ENCODE measurements around the gene HES7. TPM values are rescaled to one million over a fixed set of nuclear protein-coding genes. Genes with fewer than 3 reads are reported as not detected.
"Not testable (repeated sequence)": the region's sequence is repeated elsewhere in the genome, so short reads cannot be mapped to it uniquely, and the experiment has no call there.

Gene HES7
- 10 to 100 TPM in 1 of 2 donors, 1 to 10 TPM in 1; 7.5 to 10.7 TPM for total RNA-seq

DNA sequence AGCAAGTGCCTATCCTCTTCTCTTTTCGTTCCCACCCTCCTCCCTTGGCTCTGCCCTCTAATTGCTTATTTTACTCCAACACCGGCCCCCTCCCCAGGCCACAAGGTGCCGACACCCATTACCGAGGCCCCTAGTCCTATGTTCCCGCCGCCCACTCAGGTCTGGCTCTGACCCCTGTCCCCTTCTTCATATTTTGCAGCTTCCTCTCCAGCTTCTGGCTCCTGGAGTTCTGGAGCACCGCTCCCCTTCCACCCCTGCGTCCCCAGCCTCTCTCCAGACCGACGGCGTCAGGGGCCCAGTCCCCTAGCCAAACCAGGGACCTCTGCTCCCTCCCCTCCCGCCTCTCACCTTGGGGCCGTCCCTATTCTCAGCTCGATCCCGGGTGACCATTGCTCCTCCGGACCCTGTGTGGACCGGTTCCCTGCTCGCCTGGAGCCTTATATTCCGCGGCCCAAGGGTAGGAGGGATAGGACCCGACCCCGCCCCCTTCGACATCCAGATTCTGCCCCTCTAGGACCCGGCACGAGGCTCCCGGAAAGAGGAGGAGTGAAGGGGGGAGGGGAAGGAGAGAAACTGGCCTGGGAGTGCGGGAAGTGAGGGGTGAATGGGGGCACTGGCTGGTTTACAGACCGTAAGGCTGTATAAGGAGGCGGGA, at the start of gene HES7:
HES7 (minus strand) TSS at position 412 of the 655 bp plus-strand sequence; CDS start at position 390, 22 bp downstream.
- DNase-seq (ENCODE audit: low spot score in 2 of 2) (peak in 1 of 2 donors; percentile 24), ATAC-seq (no peak)
- Mint-ChIP-seq H3K27ac (peak within 1 kb of the TSS; percentile 99 to 100), H3K36me3 (peaks cover 8 to 19% of the 10 kb centered on the region in 2 donors), H3K9me3 (no peaks in the 10 kb centered on the region)

- peak overlapping the region; percentile 100 for H3K27ac Mint-ChIP-seq
- peak; percentile 75 to 79 for ATAC-seq
- H3K9me3 Mint-ChIP-seq, result no peaks in the 10 kb centered on the region
- DNase-seq (ENCODE audit: low spot score in 2 of 2), result peak; percentile 72 to 76
- peaks cover 0 to 11% of the 10 kb centered on the region in 2 donors for H3K36me3 Mint-ChIP-seq
These were observed 49.4 kb upstream of the HES7 start for GRCh38 chr17:8173056-8173870.

DNA sequence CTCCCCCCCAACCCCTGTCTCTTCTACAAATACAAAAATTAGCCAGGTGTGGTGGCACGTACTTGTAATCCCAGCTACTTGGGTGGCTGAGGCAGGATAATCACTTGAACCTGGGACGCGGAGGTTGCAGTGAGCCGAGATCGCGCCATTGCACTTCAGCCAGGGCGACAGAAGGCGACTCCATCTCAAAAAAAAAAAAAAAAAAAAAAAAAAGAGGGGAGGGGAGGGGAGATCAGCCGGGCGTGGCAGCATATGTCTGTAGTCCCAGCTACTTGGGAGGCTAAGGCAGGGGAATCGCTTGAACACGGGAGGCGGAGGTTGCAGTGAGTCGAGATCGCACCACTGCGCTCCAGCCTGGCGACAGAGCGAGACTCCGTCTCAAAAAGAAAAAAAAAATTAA, 46.3 kb upstream of the HES7 start:
- not testable (repeated sequence) for DNase-seq (ENCODE audit: low spot score in 2 of 2); ATAC-seq

GRCh38 chr17:8167526-8167925, 43.6 kb upstream of the HES7 start:
- H3K9me3 Mint-ChIP-seq, result no peaks in the 10 kb centered on the region
- no peak overlapping the region for H3K27ac Mint-ChIP-seq
- DNase-seq (ENCODE audit: low spot score in 2 of 2) (no peak), ATAC-seq (no peak)
- no peaks in the 10 kb centered on the region for H3K36me3 Mint-ChIP-seq

More for the DNA sequence above, 46.3 kb upstream of the HES7 start:
- H3K36me3 Mint-ChIP-seq, H3K27ac Mint-ChIP-seq, H3K9me3 Mint-ChIP-seq: not testable (repeated sequence)

- Mint-ChIP-seq H3K9me3 (no peaks in the 10 kb centered on the region), H3K36me3 (peaks cover under 1 to 4% of the 10 kb centered on the region in 2 donors), H3K27ac (no peak overlapping the region)
- no peak for ATAC-seq
- DNase-seq (ENCODE audit: low spot score in 2 of 2), result no peak
These were observed 42.8 kb upstream of the HES7 start for GRCh38 chr17:8166731-8167130.

GRCh38 chr17:8164815-8165131, 40.9 kb upstream of the HES7 start:
- Mint-ChIP-seq H3K9me3 (no peaks in the 10 kb centered on the region), H3K36me3 (peaks cover 12 to 13% of the 10 kb centered on the region in 2 donors), H3K27ac (peak overlapping the region in 1 of 2 donors; percentile 73)
- ATAC-seq (no peak), DNase-seq (ENCODE audit: low spot score in 2 of 2) (no peak)

- peaks cover 12 to 13% of the 10 kb centered on the region in 2 donors for H3K36me3 Mint-ChIP-seq
- DNase-seq (ENCODE audit: low spot score in 2 of 2), result peak; percentile 68 to 76
These were observed 40.3 kb upstream of the HES7 start for GRCh38 chr17:8163978-8164814.

DNA sequence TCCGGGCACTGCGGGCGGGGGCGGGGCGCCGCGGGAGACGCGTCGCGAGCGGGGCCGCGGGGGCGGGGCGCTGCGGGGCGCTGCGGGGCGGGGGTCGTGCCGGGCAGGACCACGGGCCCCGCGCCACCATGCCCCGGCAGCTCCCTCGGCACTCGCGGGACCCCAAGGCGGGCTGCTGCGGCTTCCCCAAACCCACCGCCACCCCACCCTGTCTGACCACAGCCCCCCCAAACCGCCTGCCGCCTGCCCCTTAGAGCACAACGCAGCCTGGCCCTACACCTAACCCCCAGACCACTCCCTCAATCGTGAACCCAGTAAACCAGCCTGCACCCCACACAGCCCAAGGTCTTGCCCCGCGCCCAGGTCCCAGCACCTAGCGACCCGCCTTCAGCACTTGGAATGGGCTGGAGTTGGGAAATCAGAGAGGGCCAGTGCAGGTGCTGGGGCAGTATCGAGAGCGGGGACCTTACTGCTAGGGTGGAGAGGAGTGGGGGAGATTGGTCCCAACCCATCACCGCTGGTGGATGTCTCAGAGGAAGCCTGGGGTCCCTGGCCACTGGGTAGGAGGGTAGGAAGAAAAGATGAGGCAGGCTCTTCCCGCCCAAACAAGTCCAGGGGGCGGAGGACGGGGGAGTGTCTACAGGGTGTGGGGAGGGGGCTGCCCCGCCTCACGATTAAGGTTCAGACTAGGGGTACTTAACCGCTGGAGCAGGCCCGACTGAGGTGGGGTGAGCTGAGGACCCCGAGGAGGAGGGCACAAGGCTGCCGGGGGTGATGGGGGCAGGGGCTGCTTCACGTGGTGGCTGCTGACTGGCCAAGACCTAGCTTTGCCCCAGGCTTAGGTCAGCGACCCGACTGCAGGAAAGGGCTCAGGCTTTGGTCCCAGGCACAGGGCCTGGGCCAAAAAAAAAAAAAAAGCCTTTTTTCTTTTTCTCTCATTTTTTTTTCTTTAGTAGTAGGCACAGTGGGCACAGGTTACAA, 39.4 kb upstream of the HES7 start:
- ATAC-seq (peak; percentile 20 to 21), DNase-seq (ENCODE audit: low spot score in 2 of 2) (peak in 1 of 2 donors; percentile 69)
- H3K9me3 Mint-ChIP-seq, result no peaks in the 10 kb centered on the region
- peak overlapping the region in 1 of 2 donors; percentile 98 for H3K27ac Mint-ChIP-seq
- H3K36me3 Mint-ChIP-seq, result peaks cover 12 to 13% of the 10 kb centered on the region in 2 donors

More at GRCh38 chr17:8163978-8164814, 40.3 kb upstream of the HES7 start:
- H3K9me3 Mint-ChIP-seq, result no peaks in the 10 kb centered on the region
- ATAC-seq, result peak; percentile 70 to 74
- H3K27ac Mint-ChIP-seq, result peak overlapping the region in 1 of 2 donors; percentile 98

DNA sequence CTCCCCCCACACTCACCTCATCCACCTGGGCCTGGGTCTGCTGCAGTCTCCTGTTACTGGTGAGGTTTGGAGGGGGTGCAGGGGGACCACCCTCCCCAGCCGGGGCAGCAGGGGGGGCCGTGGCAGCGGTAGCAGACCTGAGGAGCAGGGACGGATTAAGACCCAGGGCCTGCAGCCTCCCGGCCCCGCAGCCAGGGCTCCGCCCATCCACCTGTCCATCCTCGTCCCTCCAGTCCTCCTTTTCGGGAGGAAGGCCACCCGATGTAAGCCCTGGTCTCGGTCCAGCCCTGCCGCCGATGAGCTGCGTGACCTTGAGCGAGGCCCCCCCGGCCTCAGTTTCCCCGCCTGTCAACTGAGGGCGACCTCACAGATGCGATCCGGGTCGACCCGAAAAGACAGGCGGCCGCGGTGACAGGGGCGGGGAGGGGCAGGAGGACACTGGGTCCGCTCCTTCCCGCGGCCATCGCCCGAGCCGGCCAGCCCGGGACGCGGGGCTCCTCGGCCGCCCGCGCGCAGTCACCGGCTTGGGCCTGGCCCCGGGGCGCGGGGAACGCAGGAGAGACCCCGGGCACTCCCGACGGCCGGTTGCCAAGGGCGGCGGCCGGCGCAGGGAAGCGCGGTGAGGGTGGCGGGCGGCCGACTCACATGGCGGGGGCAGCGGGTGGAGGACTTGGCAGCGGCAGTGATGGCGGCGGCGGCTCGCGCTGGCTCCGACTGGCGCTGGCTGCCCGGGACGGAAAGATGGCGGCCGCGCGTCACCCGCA, 38.5 kb upstream of the HES7 start, which contains the start of gene VAMP2:
VAMP2 (minus strand) TSS at position 716 of the 764 bp plus-strand sequence; CDS start at position 647, 69 bp downstream.
- H3K36me3 Mint-ChIP-seq, result peaks cover 12 to 13% of the 10 kb centered on the region in 2 donors
- H3K9me3 Mint-ChIP-seq, result no peaks in the 10 kb centered on the region
- DNase-seq (ENCODE audit: low spot score in 2 of 2), result peak; percentile 86 to 88

GRCh38 chr17:8161289-8162232, 37.7 kb upstream of the HES7 start:
- no peak for ATAC-seq
- Mint-ChIP-seq H3K36me3 (peaks cover 12 to 13% of the 10 kb centered on the region in 2 donors), H3K27ac (peak overlapping the region in 1 of 2 donors; percentile 91), H3K9me3 (no peaks in the 10 kb centered on the region)
- no peak for DNase-seq (ENCODE audit: low spot score in 2 of 2)

More for the DNA sequence above, 38.5 kb upstream of the HES7 start, which contains the start of gene VAMP2:
- H3K27ac Mint-ChIP-seq, result peak within 1 kb of the TSS in 1 of 2 donors; percentile 98
- peak; percentile 54 to 61 for ATAC-seq

- ATAC-seq (no peak), DNase-seq (ENCODE audit: low spot score in 2 of 2) (no peak)
- H3K27ac Mint-ChIP-seq, result peak overlapping the region in 1 of 2 donors; percentile 91
- H3K36me3 Mint-ChIP-seq, result peaks cover 12 to 13% of the 10 kb centered on the region in 2 donors
- no peaks in the 10 kb centered on the region for H3K9me3 Mint-ChIP-seq
These were observed 36.9 kb upstream of the HES7 start for GRCh38 chr17:8160741-8161221.

DNA sequence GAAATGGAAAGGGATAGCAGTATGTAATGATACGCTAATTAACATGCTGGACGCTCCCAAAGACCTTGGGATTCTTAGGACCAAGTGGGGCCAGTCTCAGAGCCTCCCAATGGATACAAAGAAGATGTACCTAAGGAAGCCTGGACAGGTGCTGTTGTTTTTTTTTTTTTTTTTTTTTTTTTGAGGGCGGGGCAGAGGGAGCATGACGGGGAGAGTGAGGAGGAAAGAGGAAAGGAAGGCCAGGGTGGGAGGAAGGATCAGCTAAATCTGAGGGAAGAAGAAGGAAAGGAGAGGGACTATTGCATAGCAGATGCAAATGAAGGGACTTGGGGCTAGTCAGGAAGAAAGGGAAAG, 36.3 kb upstream of the HES7 start:
- Mint-ChIP-seq H3K27ac (no peak overlapping the region), H3K36me3 (peaks cover 12 to 13% of the 10 kb centered on the region in 2 donors), H3K9me3 (no peaks in the 10 kb centered on the region)
- DNase-seq (ENCODE audit: low spot score in 2 of 2) (no peak), ATAC-seq (no peak)

DNA sequence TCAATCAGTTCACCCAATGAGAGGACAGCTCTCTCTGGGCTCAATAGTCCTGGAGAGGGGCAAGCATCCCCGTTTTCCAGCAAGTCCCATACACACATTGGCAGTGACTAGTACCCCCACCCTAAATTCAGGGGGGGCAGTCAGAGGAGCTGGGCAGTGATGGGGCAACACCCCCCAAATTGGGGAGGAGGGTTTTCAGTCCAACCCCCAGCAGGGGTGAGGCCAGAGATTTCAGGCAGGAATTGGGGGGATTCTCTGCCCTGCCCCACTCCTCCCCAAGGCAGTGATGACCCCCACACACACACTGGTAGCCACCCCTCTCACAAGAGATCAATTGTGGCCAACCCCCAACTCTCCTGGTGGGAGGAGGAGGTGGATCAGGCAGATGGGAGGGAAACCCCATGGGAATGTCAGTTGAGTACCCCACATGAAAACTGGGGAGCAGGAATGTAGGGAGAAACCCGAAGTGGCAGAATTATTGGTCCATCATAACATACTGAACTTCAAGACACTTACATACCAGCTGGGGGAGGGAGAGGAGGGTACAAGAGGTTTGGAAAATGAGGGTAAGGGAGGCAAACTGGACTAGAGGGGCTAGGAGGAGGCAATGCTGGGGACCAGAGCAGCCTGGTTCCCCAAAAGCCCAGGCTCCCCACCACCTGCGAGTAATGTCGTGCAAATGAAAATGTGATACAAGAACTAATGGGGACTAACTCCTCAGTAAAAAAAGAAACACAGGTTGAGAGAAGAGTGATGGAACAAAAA, 35.7 kb upstream of the HES7 start:
- Mint-ChIP-seq H3K27ac (peak overlapping the region in 1 of 2 donors; percentile 54), H3K9me3 (no peaks in the 10 kb centered on the region), H3K36me3 (peaks cover 12 to 13% of the 10 kb centered on the region in 2 donors)
- DNase-seq (ENCODE audit: low spot score in 2 of 2), result no peak
- ATAC-seq, result no peak
